HepG2 (cell line): Measurements from ENCODE around the gene LTK. TPM values are rescaled to one million over a fixed set of nuclear protein-coding genes. Genes with fewer than 3 reads are reported as not detected.
A peak's percentile ranks its signal among the peaks of the same experiment; 100 is the strongest.

Experiments used
- ASH2L ChIP-seq: fragments of 300-600, 200-600 bp; sonication (generic); IDR thresholded peaks from 2 replicates; pipeline ENCODE4 v1.7.0; 2017; ENCODE audit warnings: low read depth, mild to moderate bottlenecking, moderate library complexity, mixed read lengths, low read length; ENCODE audit not compliant: insufficient read length
- CERS6 ChIP-seq: sonication (generic); formaldehyde crosslinking; IDR thresholded peaks from 2 replicates; pipeline ENCODE4 v1.5.0; 2020; ENCODE audit warnings: missing genetic modification reagents
- GATA4 ChIP-seq: sonication (generic); IDR thresholded peaks from 2 replicates; pipeline ENCODE4 v1.6.1; 2016; ENCODE audit warnings: antibody characterized with exemption, low read depth, borderline replicate concordance
- HMG20B ChIP-seq: conservative IDR thresholded peaks from 2 replicates; pipeline ENCODE4 v1.6.1; 2016; ENCODE audit warnings: missing genetic modification reagents, missing compliant biosample characterization
- IRF2 ChIP-seq: IDR thresholded peaks from 2 replicates; pipeline ENCODE4 v1.6.1; 2018; ENCODE audit warnings: missing genetic modification reagents, missing compliant biosample characterization
- NCOA2 ChIP-seq: sonication (generic); formaldehyde crosslinking; IDR thresholded peaks from 2 replicates; pipeline ENCODE4 v1.8.0; 2022; ENCODE audit warnings: inconsistent platforms
- NFAT5 ChIP-seq: sonication (generic); formaldehyde crosslinking; IDR thresholded peaks from 2 replicates; pipeline ENCODE4 v1.4.0; 2020; ENCODE audit warnings: missing genetic modification reagents
- NFE2 ChIP-seq: sonication (generic); formaldehyde crosslinking; IDR thresholded peaks from 2 replicates; pipeline ENCODE4 v1.4.0; 2020; ENCODE audit warnings: missing genetic modification reagents
- PATZ1 ChIP-seq: sonication (generic); formaldehyde crosslinking; IDR thresholded peaks from 2 replicates; pipeline ENCODE4 v1.4.0; 2020; ENCODE audit warnings: missing genetic modification reagents
- RAD21 ChIP-seq: fragments of 450-650 bp; formaldehyde crosslinking; IDR thresholded peaks from 2 replicates; pipeline ENCODE4 v1.5.0; 2020; ENCODE audit warnings: mild to moderate bottlenecking
- STAG1 ChIP-seq: sonication (generic); formaldehyde crosslinking; IDR thresholded peaks from 2 replicates; pipeline ENCODE4 v1.4.0; 2020; ENCODE audit warnings: missing genetic modification reagents
- ZBTB25 ChIP-seq: IDR thresholded peaks from 2 replicates; pipeline ENCODE4 v1.6.1; 2018; ENCODE audit warnings: missing genetic modification reagents
- ZNF672 ChIP-seq: sonication (generic); formaldehyde crosslinking; IDR thresholded peaks from 2 replicates; pipeline ENCODE4 v1.8.1; 2022; ENCODE audit warnings: missing genetic modification reagents
- ZNF687 ChIP-seq: sonication (generic); formaldehyde crosslinking; IDR thresholded peaks from 2 replicates; pipeline ENCODE4 v1.5.1; 2020; ENCODE audit warnings: mild to moderate bottlenecking, missing genetic modification reagents, moderate library complexity
- ZNF781 ChIP-seq: sonication (generic); formaldehyde crosslinking; IDR thresholded peaks from 2 replicates; pipeline ENCODE4 v1.5.1; 2020; ENCODE audit warnings: borderline replicate concordance, mild to moderate bottlenecking, missing genetic modification reagents; ENCODE audit errors: not compliant biosample characterization
- polyA plus RNA-seq, 8 experiments: library from polyadenylated mRNA; depleted of rRNA in 3 of 8; stranded (reverse) in 7 of 8; unstranded in 1 of 8; fragments of >200 nt; fragmentation: Illumina TruSeq in 4 of 8; extraction: Trizol in 4 of 8; gene quantifications; 2 replicates each; pipeline versions ENCODE4 v1.2.1 to v1.2.3, GENCODE V29; 2011 to 2016; ENCODE audit warnings: low read depth in 4 of 8, missing spikeins in 1 of 8, mixed read lengths in 1 of 8; ENCODE audit not compliant: insufficient read depth in 1 of 8
- total RNA-seq, 5 experiments: library from RNA; depleted of rRNA; stranded (reverse); fragments of >200 nt; fragmentation: Illumina TruSeq; extraction: Trizol; gene quantifications; 2 replicates each; pipeline ENCODE4 v1.2.3, GENCODE V29; 2016; ENCODE audit warnings: low read depth in 1 of 5

The LTK gene
- total and polyA plus RNA-seq, 2 of the 13 experiments (the other 11 are each of a cell fraction or from before 2014, with no cell fraction given), result 0.01 TPM; not detected in 1

GRCh38 chr15:41558400-41559238 is 45.0 kb upstream of the LTK start, which contains the start of gene TYRO3 (continued):
- TF ChIP-seq CERS6 (CRISPR knock-in tag) (no peak), NFAT5 (CRISPR knock-in tag) (no peak), HMG20B (no peak), IRF2 (no peak), ZNF781 (no peak), GATA4 (no peak), NCOA2 (CRISPR knock-in tag) (no peak), NFE2 (CRISPR knock-in tag) (no peak), RAD21 (CRISPR knock-in tag) (peak; percentile 63), STAG1 (CRISPR knock-in tag) (peak; percentile 49), PATZ1 (CRISPR knock-in tag) (peak; percentile 38; the same call in 1 of the 2 replicates), ZNF672 (CRISPR knock-in tag) (no peak), ZBTB25 (no peak), ZNF687 (CRISPR knock-in tag) (0 out of 2 replicates have a peak, but pooled peaks have one; percentile 27), ASH2L (peak; percentile 17)
